Measurements from ENCODE around the gene N4BP2L2. TPM values are rescaled to one million over a fixed set of nuclear protein-coding genes. Genes with fewer than 3 reads are reported as not detected.
A peak's percentile ranks its signal among the peaks of the same experiment; 100 is the strongest.

The N4BP2L2 gene
- polyA plus RNA-seq, 1 donor (not counting 4 experiments of a cell fraction or from before 2014, with no cell fraction given), result 75.4 TPM

DNA sequence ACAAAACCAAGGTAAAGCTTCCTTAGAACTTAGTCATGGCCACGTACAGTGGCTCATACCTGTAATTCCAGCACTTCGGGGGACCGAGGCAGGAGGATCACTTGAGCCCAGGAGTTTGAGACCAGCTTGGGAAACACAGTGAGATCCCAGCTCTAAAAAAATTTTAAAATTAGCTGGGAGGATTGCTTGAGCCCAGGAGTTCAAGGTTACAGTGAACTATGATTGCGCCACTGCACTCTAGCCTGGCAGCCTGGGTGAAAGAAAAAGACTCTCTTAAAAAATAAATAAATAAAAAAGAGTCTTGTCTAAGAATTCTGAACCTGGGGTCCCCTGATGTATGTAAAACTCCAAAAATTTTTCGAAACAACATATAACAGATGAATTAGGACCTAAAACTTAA, 34.9 kb downstream of the N4BP2L2 start:
- H3K27ac ChIP-seq (ENCODE audit: control insufficient read depth, insufficient read depth, low read length), result no peak overlapping the region
- no peaks in the 10 kb centered on the region for H3K4me1 ChIP-seq (ENCODE audit: control insufficient read depth, extremely low read depth, insufficient read depth, low read length)
- H3K79me2 ChIP-seq (ENCODE audit: control insufficient read depth, insufficient read depth, low read length), result no peaks in the 10 kb centered on the region
- FAIRE-seq (no peak), DNase-seq (ENCODE audit: low read depth, low spot score) (no peak)
- H3K4me3 ChIP-seq (ENCODE audit: control insufficient read depth in 2 of 3, extremely low read depth in 1 of 3, insufficient read depth in 2 of 3, low read depth in 1 of 3, low read length in 3 of 3), result no peak overlapping the region
- no peaks in the 10 kb centered on the region for H3K27me3 ChIP-seq (ENCODE audit: control insufficient read depth, extremely low read depth, insufficient read depth, low read length)
- TF ChIP-seq, protein P1, sequence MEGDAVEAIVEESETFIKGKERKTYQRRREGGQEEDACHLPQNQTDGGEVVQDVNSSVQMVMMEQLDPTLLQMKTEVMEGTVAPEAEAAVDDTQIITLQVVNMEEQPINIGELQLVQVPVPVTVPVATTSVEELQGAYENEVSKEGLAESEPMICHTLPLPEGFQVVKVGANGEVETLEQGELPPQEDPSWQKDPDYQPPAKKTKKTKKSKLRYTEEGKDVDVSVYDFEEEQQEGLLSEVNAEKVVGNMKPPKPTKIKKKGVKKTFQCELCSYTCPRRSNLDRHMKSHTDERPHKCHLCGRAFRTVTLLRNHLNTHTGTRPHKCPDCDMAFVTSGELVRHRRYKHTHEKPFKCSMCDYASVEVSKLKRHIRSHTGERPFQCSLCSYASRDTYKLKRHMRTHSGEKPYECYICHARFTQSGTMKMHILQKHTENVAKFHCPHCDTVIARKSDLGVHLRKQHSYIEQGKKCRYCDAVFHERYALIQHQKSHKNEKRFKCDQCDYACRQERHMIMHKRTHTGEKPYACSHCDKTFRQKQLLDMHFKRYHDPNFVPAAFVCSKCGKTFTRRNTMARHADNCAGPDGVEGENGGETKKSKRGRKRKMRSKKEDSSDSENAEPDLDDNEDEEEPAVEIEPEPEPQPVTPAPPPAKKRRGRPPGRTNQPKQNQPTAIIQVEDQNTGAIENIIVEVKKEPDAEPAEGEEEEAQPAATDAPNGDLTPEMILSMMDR (optimal IDR thresholded peaks at IDR 0.05 in 1 of 3, IDR thresholded peaks at IDR 0.05 in 1 of 3, conservative IDR thresholded peaks at IDR 0.05 in 1 of 3; ENCODE audit: extremely low read depth in 1 of 3, insufficient read depth in 2 of 3, low read length in 3 of 3), result no peak
- no peak for TF ChIP-seq EZH2 (IDR thresholded peaks at IDR 0.05; ENCODE audit: low read length)
- no peak overlapping the region for H3K4me2 ChIP-seq (ENCODE audit: control insufficient read depth, extremely low read depth, insufficient read depth, low read depth, low read length)
- no peak overlapping the region for H3K9ac ChIP-seq (ENCODE audit: control insufficient read depth, extremely low read depth, insufficient read depth, low read length)
- no peaks in the 10 kb centered on the region for H3K9me1 ChIP-seq (ENCODE audit: control insufficient read depth, extremely low read depth, insufficient read depth, low read length)
- dilution Hi-C loops (cut with MboI; ENCODE audit: extremely low pct_ligation_motif_present, low sequenced_read_pairs), result no loop called here
- peaks cover 1 to 3% of the 10 kb centered on the region in 2 experiments for H3K36me3 ChIP-seq (ENCODE audit: control insufficient read depth in 2 of 2, extremely low read depth in 1 of 2, insufficient read depth in 2 of 2, low read length in 2 of 2)
- no peaks in the 10 kb centered on the region for H3K9me3 ChIP-seq (ENCODE audit: control insufficient read depth, low read depth, low read length)
- H2AFZ ChIP-seq (ENCODE audit: control insufficient read depth, low read length), result no peak overlapping the region
- no peaks in the 10 kb centered on the region for H4K20me1 ChIP-seq (ENCODE audit: control insufficient read depth, extremely low read depth, insufficient read depth, low read length)

DNA sequence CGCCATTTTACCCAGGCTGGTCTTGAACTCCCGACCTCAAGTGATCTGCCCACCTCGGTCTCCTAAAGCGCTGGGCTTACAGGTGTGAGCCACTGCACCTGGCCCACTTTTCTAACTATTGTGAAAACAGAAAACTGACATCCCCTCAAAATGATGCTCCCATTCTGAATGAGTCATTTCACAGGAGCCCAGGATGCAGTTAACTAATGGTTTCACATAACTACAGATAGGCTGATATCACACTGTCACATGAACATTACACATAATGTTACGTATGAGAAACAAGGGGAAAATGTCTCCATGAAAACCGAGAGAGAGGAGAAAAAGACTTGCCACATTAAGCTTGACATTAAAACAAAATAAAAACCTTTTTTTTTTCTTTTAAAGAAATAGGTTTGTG, 37.5 kb downstream of the N4BP2L2 start:
- Histone ChIP-seq H3K27ac (ENCODE audit: control insufficient read depth, insufficient read depth, low read length) (no peak overlapping the region), H3K9me1 (ENCODE audit: control insufficient read depth, extremely low read depth, insufficient read depth, low read length) (no peaks in the 10 kb centered on the region), H3K79me2 (ENCODE audit: control insufficient read depth, insufficient read depth, low read length) (no peaks in the 10 kb centered on the region), H3K4me2 (ENCODE audit: control insufficient read depth, extremely low read depth, insufficient read depth, low read depth, low read length) (no peak overlapping the region), H4K20me1 (ENCODE audit: control insufficient read depth, extremely low read depth, insufficient read depth, low read length) (no peaks in the 10 kb centered on the region), H3K4me3 (ENCODE audit: control insufficient read depth in 2 of 3, extremely low read depth in 1 of 3, insufficient read depth in 2 of 3, low read depth in 1 of 3, low read length in 3 of 3) (no peak overlapping the region), H2AFZ (ENCODE audit: control insufficient read depth, low read length) (no peak overlapping the region), H3K9me3 (ENCODE audit: control insufficient read depth, low read depth, low read length) (no peaks in the 10 kb centered on the region), H3K27me3 (ENCODE audit: control insufficient read depth, extremely low read depth, insufficient read depth, low read length) (no peaks in the 10 kb centered on the region), H3K9ac (ENCODE audit: control insufficient read depth, extremely low read depth, insufficient read depth, low read length) (no peak overlapping the region), H3K36me3 (ENCODE audit: control insufficient read depth in 2 of 2, extremely low read depth in 1 of 2, insufficient read depth in 2 of 2, low read length in 2 of 2) (peaks cover 0 to 3% of the 10 kb centered on the region in 2 experiments), H3K4me1 (ENCODE audit: control insufficient read depth, extremely low read depth, insufficient read depth, low read length) (no peaks in the 10 kb centered on the region)
- TF ChIP-seq, protein P1 (optimal IDR thresholded peaks at IDR 0.05 in 1 of 3, IDR thresholded peaks at IDR 0.05 in 1 of 3, conservative IDR thresholded peaks at IDR 0.05 in 1 of 3; ENCODE audit: extremely low read depth in 1 of 3, insufficient read depth in 2 of 3, low read length in 3 of 3), result no peak
- no peak for TF ChIP-seq EZH2 (IDR thresholded peaks at IDR 0.05; ENCODE audit: low read length)
- dilution Hi-C loops (cut with MboI; ENCODE audit: extremely low pct_ligation_motif_present, low sequenced_read_pairs), result no loop called here
- DNase-seq (ENCODE audit: low read depth, low spot score), result no peak
- peak; percentile 58 for FAIRE-seq

All from keratinocyte (primary cell).